GM12865 (cell line): Measurements from ENCODE around the gene CDH6.

Experiments used
- DNase-seq: peaks from one replicate; pipeline ENCODE4 v3.0.0; 2010; ENCODE audit warnings: low read depth
- H3K4me3 ChIP-seq: 2 replicates; pipeline ENCODE4 v1.5.1; 2011; ENCODE audit warnings: mild to moderate bottlenecking, low read depth, low read length, control low read depth
- TF ChIP-seq, protein P1 (sequence below): IDR thresholded peaks from 2 replicates; pipeline ENCODE4 v1.5.1; 2011; ENCODE audit warnings: low read length, control low read depth, low read depth, inconsistent platforms; ENCODE audit not compliant: insufficient read depth; ENCODE audit errors: missing control alignments

CDH6 gene

DNA sequence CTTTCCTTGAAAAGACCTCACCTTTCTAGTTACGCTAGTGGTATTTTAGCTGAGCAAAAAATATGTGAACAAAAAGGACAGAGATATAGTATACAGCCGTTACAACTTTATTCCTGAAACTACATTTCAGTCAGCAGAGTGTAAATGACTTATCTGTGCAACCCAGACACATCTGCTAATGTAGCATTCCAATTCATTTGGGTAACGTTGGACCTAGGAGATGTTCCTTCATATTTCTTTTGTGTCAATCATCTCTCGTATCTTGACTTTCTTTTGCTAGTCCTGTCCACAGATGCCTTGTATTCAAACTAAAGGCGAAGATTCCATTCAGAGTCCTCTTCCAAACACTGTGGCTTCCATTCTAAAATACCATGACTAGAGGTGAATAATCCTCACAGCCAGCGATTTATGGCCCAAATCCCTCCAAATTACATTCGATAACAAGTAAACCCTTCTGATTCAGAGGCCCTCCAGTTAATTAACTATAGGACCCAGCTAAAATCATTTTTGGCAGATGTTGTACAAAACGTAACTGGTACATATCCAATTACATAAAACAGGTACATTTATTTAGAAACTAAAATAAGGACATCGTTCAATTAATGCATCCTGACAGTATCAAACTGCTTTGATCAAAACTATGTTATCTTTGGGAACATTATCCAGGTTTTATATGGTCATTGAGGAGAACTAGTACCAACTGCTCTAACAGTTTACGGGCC, 182.7 kb downstream of the CDH6 start:
- TF ChIP-seq, protein P1, sequence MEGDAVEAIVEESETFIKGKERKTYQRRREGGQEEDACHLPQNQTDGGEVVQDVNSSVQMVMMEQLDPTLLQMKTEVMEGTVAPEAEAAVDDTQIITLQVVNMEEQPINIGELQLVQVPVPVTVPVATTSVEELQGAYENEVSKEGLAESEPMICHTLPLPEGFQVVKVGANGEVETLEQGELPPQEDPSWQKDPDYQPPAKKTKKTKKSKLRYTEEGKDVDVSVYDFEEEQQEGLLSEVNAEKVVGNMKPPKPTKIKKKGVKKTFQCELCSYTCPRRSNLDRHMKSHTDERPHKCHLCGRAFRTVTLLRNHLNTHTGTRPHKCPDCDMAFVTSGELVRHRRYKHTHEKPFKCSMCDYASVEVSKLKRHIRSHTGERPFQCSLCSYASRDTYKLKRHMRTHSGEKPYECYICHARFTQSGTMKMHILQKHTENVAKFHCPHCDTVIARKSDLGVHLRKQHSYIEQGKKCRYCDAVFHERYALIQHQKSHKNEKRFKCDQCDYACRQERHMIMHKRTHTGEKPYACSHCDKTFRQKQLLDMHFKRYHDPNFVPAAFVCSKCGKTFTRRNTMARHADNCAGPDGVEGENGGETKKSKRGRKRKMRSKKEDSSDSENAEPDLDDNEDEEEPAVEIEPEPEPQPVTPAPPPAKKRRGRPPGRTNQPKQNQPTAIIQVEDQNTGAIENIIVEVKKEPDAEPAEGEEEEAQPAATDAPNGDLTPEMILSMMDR: no peak
- no peak overlapping the region for H3K4me3 ChIP-seq
- no peak for DNase-seq

DNA sequence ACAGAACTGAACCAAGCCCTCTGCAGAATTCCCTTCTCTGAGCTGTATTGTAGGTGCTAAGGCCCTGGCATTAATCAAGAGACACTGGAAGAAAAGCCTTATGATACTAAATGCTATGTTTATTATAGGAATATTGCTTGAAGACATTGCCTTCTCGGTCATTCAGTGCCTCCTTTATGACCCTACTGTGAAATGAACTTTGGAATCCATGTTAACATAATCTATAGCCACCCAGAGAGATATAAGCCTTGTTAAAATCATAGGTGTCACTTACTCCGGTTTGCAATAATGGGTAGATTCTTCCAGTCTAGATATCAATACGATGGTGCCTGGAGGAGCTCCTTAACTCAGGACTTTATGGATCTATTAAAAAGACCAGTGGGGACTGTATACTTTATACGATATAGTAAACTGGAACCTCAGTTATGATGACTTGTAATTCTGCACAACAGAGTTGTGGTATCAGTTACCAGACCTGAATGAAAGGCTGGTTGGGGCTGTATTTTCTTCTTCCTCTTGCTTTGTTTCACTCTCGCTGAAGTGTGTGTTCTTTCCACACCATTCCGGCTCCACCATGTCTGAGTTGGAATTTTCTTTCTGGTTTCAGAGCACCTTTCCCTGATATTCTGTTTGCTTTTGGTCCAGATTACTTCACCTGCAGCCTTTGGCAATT, 183.9 kb downstream of the CDH6 start:
- TF ChIP-seq, protein P1: no peak

DNA sequence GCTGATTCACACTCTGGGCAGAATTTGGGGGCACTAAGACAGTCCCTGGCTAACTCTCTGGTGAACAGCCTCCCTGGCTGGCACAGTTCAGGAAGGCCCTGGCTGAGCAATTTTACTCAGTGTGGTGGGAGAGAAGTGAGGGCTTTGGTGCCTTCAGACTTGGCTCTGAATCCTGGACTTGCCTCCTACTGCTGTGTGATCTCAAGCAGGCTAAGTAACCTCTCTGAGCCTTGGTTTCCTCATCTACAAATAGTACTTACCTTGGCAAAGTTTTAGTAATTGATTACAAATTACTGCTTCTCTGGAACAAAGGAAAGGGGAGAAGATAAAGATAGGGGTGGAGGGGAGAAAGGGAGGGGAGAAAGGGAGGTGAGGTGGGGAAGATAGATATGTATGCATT, 184.7 kb downstream of the CDH6 start:
- no peak overlapping the region for H3K4me3 ChIP-seq
- DNase-seq: no peak
- TF ChIP-seq, protein P1: no peak

More for the DNA sequence above, 183.9 kb downstream of the CDH6 start:
- DNase-seq: no peak
- no peak overlapping the region for H3K4me3 ChIP-seq
